CD14-positive monocyte (primary cell): ENCODE results near the gene PRKD1. TPM values are rescaled to one million over a fixed set of nuclear protein-coding genes. Genes with fewer than 3 reads are reported as not detected.

Source experiments
- DNase-seq, 3 donors: peaks; one replicate each; pipeline ENCODE4 v3.0.0-alpha.2; 2011 to 2022
- H2AFZ ChIP-seq: 2 replicates; pipeline ENCODE4 v1.6.0; 2012; ENCODE audit warnings: mild to moderate bottlenecking, low read depth, low read length, inconsistent platforms; ENCODE audit not compliant: insufficient read depth, poor library complexity, severe bottlenecking
- H3K27ac ChIP-seq, 2 donors: 1 replicate in 1 of 2; 2 replicates in 1 of 2; pipeline ENCODE4 v1.5.1; 2012 to 2013; ENCODE audit warnings: low read length in 2 of 2, control low read depth in 1 of 2, inconsistent platforms in 1 of 2, low read depth in 1 of 2, mild to moderate bottlenecking in 1 of 2
- H3K27me3 ChIP-seq, 2 donors: one replicate each; pipeline versions ENCODE4 v1.6.0 to v1.6.1; 2011 to 2013; ENCODE audit warnings: low read length in 2 of 2; ENCODE audit not compliant: control insufficient read depth in 2 of 2, insufficient read depth in 2 of 2
- H3K36me3 ChIP-seq, 2 donors: replicated peaks in 1 of 2; 1 replicate in 1 of 2; 2 replicates in 1 of 2; pipeline versions ENCODE4 v1.5.1 to v1.6.1; 2012 to 2013; ENCODE audit warnings: low read length in 2 of 2, control low read depth in 1 of 2, inconsistent platforms in 1 of 2, mild to moderate bottlenecking in 1 of 2; ENCODE audit not compliant: insufficient read depth in 2 of 2, control insufficient read depth in 1 of 2
- H3K4me1 ChIP-seq, 2 donors: 1 replicate in 1 of 2; 2 replicates in 1 of 2; pipeline versions ENCODE4 v1.5.1 to v1.6.1; 2012 to 2013; ENCODE audit warnings: low read length in 2 of 2, control low read depth in 1 of 2, inconsistent platforms in 1 of 2, mild to moderate bottlenecking in 1 of 2, moderate library complexity in 1 of 2; ENCODE audit not compliant: insufficient read depth in 2 of 2, control insufficient read depth in 1 of 2
- H3K4me2 ChIP-seq: replicated peaks from 2 replicates; pipeline ENCODE3; 2012; ENCODE audit warnings: low read length, moderate library complexity, mild to moderate bottlenecking; ENCODE audit not compliant: poor library complexity, severe bottlenecking; ENCODE audit errors: extremely low read depth
- H3K4me3 ChIP-seq, 3 experiments: fragments of 200-600 bp in 1 of 3; sonication (generic) in 1 of 3; replicated peaks in 1 of 3; 1 replicate in 2 of 3; 2 replicates in 1 of 3; pipeline ENCODE4 v1.5.1; 2011 to 2013; ENCODE audit warnings: low read length in 3 of 3, mild to moderate bottlenecking in 3 of 3, control low read depth in 2 of 3, low read depth in 2 of 3, inconsistent platforms in 1 of 3, moderate library complexity in 1 of 3
- H3K79me2 ChIP-seq: 2 replicates; pipeline ENCODE4 v1.6.0; 2012; ENCODE audit warnings: mild to moderate bottlenecking, control low read depth, inconsistent platforms, low read length, moderate library complexity; ENCODE audit not compliant: insufficient read depth
- H3K9ac ChIP-seq: 2 replicates; pipeline ENCODE4 v1.6.0; 2017; ENCODE audit warnings: low read length, mild to moderate bottlenecking; ENCODE audit not compliant: insufficient read depth, poor library complexity, severe bottlenecking
- H3K9me3 ChIP-seq, 2 donors: replicated peaks in 1 of 2; 1 replicate in 1 of 2; 2 replicates in 1 of 2; pipeline versions ENCODE4 v1.5.1 to v1.6.1; 2012 to 2013; ENCODE audit warnings: low read length in 2 of 2, control low read depth in 1 of 2; ENCODE audit not compliant: control insufficient read depth in 1 of 2, insufficient read depth in 1 of 2
- H4K20me1 ChIP-seq: 2 replicates; pipeline ENCODE4 v1.6.0; 2012; ENCODE audit warnings: mild to moderate bottlenecking, low read length, control low read depth, moderate library complexity; ENCODE audit not compliant: insufficient read depth
- H3K27ac Mint-ChIP-seq, 7 donors: one replicate each; pipeline ENCODE4 v1.8.0; 2020; ENCODE audit warnings: mild to moderate bottlenecking in 7 of 7, mixed read lengths in 7 of 7, moderate library complexity in 6 of 7, inconsistent platforms in 2 of 7
- H3K27me3 Mint-ChIP-seq, 3 donors: one replicate each; pipeline ENCODE4 v1.8.0; 2021 to 2022; ENCODE audit warnings: low read depth in 3 of 3, mild to moderate bottlenecking in 3 of 3, mixed read lengths in 3 of 3, moderate library complexity in 3 of 3, inconsistent platforms in 1 of 3
- H3K36me3 Mint-ChIP-seq, 2 donors: one replicate each; pipeline ENCODE4 v1.8.0; 2020; ENCODE audit warnings: mixed read lengths in 2 of 2, inconsistent platforms in 1 of 2, mild to moderate bottlenecking in 1 of 2
- H3K4me1 Mint-ChIP-seq: one replicate; pipeline ENCODE4 v1.8.0; 2020; ENCODE audit warnings: mild to moderate bottlenecking, mixed read lengths
- H3K4me3 Mint-ChIP-seq, 2 donors: one replicate each; pipeline ENCODE4 v1.8.0; 2020; ENCODE audit warnings: mild to moderate bottlenecking in 2 of 2, mixed read lengths in 2 of 2, moderate library complexity in 1 of 2
- H3K9me3 Mint-ChIP-seq, 7 donors: one replicate each; pipeline ENCODE4 v1.8.0; 2020 to 2022; ENCODE audit warnings: mixed read lengths in 7 of 7, mild to moderate bottlenecking in 6 of 7, moderate library complexity in 6 of 7, inconsistent platforms in 2 of 7
- intact Hi-C, 2 donors: fragments of 100-400 bp; cut with micrococcal nuclease; formaldehyde crosslinking; loops; one replicate each; pipeline versions ENCODE4 v1.15.0 to v1.15.1; 2023
- polyA plus RNA-seq, 3 donors: library from polyadenylated mRNA; depleted of rRNA in 1 of 3; unstranded in 2 of 3; stranded (reverse) in 1 of 3; fragments of 300-500 nt in 2 of 3; fragments of >200 nt in 1 of 3; fragmentation: Illumina TruSeq in 2 of 3; gene quantifications; 1 replicate in 2 of 3; 2 replicates in 1 of 3; pipeline ENCODE4 v1.2.3, GENCODE V29; 2012 to 2021
- TF ChIP-seq, protein P1 (sequence below): fragments of 200-600 bp; IDR thresholded peaks from one replicate; pipeline ENCODE4 v1.8.0; 2022; ENCODE audit warnings: antibody characterized with exemption, mild to moderate bottlenecking

Gene PRKD1
- polyA plus RNA-seq, 3 donors, result not detected

DNA sequence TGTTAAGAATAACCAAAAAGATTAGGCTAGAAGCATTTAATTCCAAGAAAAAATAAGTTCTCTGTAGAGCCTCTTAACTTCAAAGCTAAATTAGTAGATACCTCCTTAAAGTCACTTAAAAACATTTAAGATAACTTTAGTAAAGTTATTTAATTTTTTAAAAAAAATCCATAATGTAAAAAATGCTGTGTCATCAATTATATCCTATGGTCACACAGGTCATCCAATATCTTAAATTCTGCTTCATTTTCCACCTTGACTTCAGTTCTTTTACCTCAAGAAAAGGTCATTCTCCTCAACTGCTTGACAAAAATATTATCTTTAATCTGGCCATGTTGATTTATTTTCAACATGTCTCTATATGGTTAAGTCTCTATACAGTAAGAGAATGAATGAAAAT, 274.3 kb downstream of the PRKD1 start:
- Histone ChIP-seq H3K36me3 (no peaks in the 10 kb centered on the region), H3K79me2 (no peaks in the 10 kb centered on the region), H3K4me1 (no peaks in the 10 kb centered on the region), H3K9me3 (peaks cover 15 to 18% of the 10 kb centered on the region in 2 donors), H3K9ac (no peak overlapping the region), H3K4me3 (no peak overlapping the region), H4K20me1 (no peaks in the 10 kb centered on the region), H3K4me2 (no peak overlapping the region), H3K27ac (no peak overlapping the region), H3K27me3 (no peaks in the 10 kb centered on the region), H2AFZ (no peak overlapping the region)
- peaks cover 10 to 27% (median 21%) of the 10 kb centered on the region in 7 donors for H3K9me3 Mint-ChIP-seq
- no peaks in the 10 kb centered on the region for H3K27me3 Mint-ChIP-seq
- no peak overlapping the region for H3K4me3 Mint-ChIP-seq
- H3K27ac Mint-ChIP-seq, result no peak overlapping the region
- H3K36me3 Mint-ChIP-seq, result no peaks in the 10 kb centered on the region
- TF ChIP-seq, protein P1, sequence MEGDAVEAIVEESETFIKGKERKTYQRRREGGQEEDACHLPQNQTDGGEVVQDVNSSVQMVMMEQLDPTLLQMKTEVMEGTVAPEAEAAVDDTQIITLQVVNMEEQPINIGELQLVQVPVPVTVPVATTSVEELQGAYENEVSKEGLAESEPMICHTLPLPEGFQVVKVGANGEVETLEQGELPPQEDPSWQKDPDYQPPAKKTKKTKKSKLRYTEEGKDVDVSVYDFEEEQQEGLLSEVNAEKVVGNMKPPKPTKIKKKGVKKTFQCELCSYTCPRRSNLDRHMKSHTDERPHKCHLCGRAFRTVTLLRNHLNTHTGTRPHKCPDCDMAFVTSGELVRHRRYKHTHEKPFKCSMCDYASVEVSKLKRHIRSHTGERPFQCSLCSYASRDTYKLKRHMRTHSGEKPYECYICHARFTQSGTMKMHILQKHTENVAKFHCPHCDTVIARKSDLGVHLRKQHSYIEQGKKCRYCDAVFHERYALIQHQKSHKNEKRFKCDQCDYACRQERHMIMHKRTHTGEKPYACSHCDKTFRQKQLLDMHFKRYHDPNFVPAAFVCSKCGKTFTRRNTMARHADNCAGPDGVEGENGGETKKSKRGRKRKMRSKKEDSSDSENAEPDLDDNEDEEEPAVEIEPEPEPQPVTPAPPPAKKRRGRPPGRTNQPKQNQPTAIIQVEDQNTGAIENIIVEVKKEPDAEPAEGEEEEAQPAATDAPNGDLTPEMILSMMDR, result no peak
- H3K4me1 Mint-ChIP-seq, result no peaks in the 10 kb centered on the region
- intact Hi-C loops, result no loop called here
- no peak for DNase-seq

DNA sequence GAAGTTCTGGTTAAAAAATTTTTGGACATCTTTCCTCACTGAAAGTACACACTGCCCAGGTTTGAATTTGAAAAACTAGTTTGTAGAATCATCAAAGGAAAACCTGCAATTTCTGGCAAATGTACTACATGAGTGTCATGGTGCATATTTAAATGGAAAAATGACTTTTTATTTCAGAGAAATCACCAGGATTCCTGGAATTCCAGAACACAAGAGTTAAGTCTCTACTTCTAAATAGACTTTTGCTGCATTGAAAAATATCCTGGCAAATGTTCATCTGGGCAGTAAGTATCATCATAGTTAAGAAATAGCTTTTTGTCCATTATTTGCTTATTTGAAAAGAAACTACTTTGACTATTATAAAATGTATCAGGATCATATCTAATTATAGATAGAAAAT, 275.1 kb downstream of the PRKD1 start:
- no peak overlapping the region for H3K4me3 ChIP-seq
- H4K20me1 ChIP-seq, result no peaks in the 10 kb centered on the region
- no peaks in the 10 kb centered on the region for H3K79me2 ChIP-seq
- no peak overlapping the region for H3K27ac Mint-ChIP-seq
- peaks cover 18 to 26% of the 10 kb centered on the region in 2 donors for H3K9me3 ChIP-seq
- H3K27ac ChIP-seq, result no peak overlapping the region
- H3K4me1 Mint-ChIP-seq, result no peaks in the 10 kb centered on the region
- H3K27me3 Mint-ChIP-seq, result no peaks in the 10 kb centered on the region
- no peak overlapping the region for H3K4me3 Mint-ChIP-seq
- peaks cover 10 to 30% (median 25%) of the 10 kb centered on the region in 7 donors for H3K9me3 Mint-ChIP-seq
- DNase-seq, result no peak
- H3K9ac ChIP-seq, result no peak overlapping the region
- H3K27me3 ChIP-seq, result no peaks in the 10 kb centered on the region
- intact Hi-C loops, result no loop called here
- no peaks in the 10 kb centered on the region for H3K36me3 ChIP-seq
- H3K36me3 Mint-ChIP-seq, result no peaks in the 10 kb centered on the region
- H3K4me1 ChIP-seq, result no peaks in the 10 kb centered on the region
- TF ChIP-seq, protein P1, result no peak
- no peak overlapping the region for H2AFZ ChIP-seq
- no peak overlapping the region for H3K4me2 ChIP-seq
